ENCODE results near the gene RAB3D.
"Not testable (repeated sequence)": the region's sequence is repeated elsewhere in the genome, so short reads cannot be mapped to it uniquely, and the experiment has no call there.

RAB3D gene

DNA sequence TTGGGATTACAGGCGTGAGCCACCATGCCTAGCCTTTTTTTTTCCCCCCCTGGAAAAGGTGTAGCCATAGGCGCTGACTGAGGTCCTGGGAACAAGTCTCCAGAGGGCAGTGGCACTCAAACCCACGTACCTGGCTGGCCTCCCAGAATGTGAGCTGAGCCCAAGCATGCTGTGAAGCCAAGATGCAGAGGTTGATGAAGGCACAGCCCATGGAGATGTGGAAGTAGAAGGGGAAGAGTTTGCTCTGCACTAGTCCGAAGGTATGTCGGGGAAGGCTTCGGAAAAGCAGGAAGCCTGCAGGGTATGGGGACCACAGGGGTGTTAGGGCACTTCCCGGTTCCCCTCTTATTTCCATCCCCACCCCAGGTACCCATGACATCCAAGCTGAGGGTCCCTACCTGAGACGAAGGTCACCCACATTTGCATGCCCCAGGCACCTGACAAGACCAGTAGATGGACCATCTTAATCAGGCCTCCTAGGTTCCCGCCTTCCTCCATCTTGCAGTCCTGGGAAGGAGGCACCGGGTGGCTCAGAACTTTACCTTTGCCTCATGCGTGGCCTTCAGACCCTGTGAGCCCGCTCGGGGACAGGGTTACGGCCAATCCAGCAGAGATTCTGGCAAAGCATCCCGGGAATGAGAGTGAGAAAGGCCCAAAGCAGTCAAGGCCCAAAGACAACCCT, 5.8 kb upstream of the RAB3D start:
- no peak for DNase-seq (ENCODE audit: extremely low spot score)
- CTCF ChIA-PET: interaction anchor here (0.7 to 1.9 kb wide), 4 partner anchors 33 to 89 kb away, joined by 3 to 7 read pairs (median 4); partner anchors contain the start of gene ODAD3

DNA sequence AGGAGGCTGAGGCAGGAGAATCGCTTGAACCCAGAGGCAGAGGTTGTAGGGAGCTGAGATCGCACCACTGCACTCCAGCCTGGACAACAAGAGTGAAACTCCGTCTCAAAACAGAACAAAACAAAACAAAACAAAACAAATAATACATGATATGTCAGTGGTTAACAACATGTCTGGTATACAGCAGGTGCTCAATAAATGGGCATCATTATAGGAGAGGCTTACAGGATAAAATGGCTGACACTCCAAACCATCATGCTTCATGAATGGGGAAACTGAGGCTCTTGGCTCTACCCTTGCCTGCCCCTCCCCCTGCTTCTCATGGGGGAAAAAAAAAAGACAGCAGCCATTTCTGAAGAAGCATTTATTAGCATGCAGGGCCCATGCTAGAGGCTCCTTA, 3.0 kb upstream of the RAB3D start:
- POLR2A ChIA-PET: interaction anchor here (2.6 kb wide), 1 partner anchor 33 kb away, joined by 16 read pairs; the partner anchor contains the start of gene SWSAP1

More for the DNA sequence above, 5.8 kb upstream of the RAB3D start:
- POLR2A ChIA-PET: interaction anchor here (0.9 to 3.3 kb wide), 5 partner anchors 12 to 51 kb away, joined by 3 to 20 read pairs (median 8); partner anchors contain the start of gene SWSAP1
- TF ChIP-seq ZNF384 (IDR thresholded peaks at IDR 0.05) (no peak), FOXM1 (IDR thresholded peaks at IDR 0.05; ENCODE audit: borderline replicate concordance) (no peak), FOXA1 (IDR thresholded peaks at IDR 0.05) (no peak), ELF4 (IDR thresholded peaks at IDR 0.05) (no peak), NFRKB (IDR thresholded peaks at IDR 0.05) (no peak), HDGF (IDR thresholded peaks at IDR 0.05; ENCODE audit: borderline replicate concordance) (no peak), BHLHE40 (IDR thresholded peaks at IDR 0.05; ENCODE audit: borderline replicate concordance) (no peak), SUZ12 (IDR thresholded peaks at IDR 0.05) (no peak), TARDBP (IDR thresholded peaks at IDR 0.05) (no peak), ARNT (IDR thresholded peaks at IDR 0.05) (no peak)

DNA sequence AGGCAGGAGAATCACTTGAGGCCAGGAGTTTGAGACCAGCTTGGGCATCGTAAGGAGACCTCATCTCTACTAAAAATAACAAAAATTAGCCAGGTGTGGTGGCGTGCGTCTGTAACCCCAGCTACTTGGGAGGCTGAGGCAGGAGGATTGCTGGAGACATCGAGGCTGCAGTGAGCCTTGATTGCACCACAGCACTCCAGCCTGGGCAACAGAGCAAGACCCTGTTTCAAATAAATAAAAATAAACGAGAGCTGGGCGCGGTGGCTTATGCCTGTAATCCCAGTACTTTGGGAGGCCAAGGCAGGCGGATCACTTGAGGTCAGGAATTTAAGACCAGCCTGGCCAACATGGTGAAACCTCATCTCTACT, 626 bp upstream of the RAB3D start:
- CTCF ChIA-PET; DNase-seq (ENCODE audit: extremely low spot score): not testable (repeated sequence)
- POLR2A ChIA-PET: interaction anchor here (1.0 to 1.1 kb wide), 3 partner anchors 35 to 41 kb away, joined by 4 to 6 read pairs (median 5); partner anchors contain the start of gene SWSAP1

More for the DNA sequence above, 3.0 kb upstream of the RAB3D start:
- CTCF ChIA-PET: no interaction called here
- no peak for DNase-seq (ENCODE audit: extremely low spot score)
- no peak for TF ChIP-seq SUZ12 (IDR thresholded peaks at IDR 0.05)

- POLR2A ChIA-PET: interaction anchor here (1.2 to 1.3 kb wide), 2 partner anchors 14 to 42 kb away, joined by 3 to 4 read pairs; no protein-coding TSS in a partner anchor
- TF ChIP-seq ZNF384 (IDR thresholded peaks at IDR 0.05) (no peak), L3MBTL2 (conservative IDR thresholded peaks at IDR 0.05) (no peak), ARNT (IDR thresholded peaks at IDR 0.05) (no peak), FOXM1 (IDR thresholded peaks at IDR 0.05; ENCODE audit: borderline replicate concordance) (no peak)
- CTCF ChIA-PET: no interaction called here
- no peak for DNase-seq (ENCODE audit: extremely low spot score)
These were observed 746 bp downstream of the RAB3D start for GRCh38 chr19:11338569-11339253.

DNA sequence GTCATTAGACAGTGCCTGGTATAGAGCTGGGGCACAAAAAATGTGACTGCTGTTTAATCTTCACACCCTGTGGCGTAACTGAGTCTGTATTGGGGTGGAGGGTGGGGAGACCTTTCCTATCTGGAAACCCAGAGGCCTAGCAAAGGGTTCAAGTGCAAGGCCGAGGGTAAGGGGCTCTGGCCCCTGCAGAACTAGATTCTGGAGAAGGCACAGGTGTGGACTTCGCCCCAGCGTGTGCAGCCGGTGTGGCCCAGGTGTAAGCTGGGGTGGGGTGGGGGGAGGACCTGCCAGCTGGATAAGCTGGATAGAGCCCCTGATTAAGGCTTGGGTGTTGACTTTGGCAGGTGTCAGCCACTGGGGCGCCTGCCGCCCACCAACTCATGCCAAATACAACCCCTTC, 1.3 kb downstream of the RAB3D start:
- CTCF ChIA-PET: no interaction called here
- TF ChIP-seq, protein P1, sequence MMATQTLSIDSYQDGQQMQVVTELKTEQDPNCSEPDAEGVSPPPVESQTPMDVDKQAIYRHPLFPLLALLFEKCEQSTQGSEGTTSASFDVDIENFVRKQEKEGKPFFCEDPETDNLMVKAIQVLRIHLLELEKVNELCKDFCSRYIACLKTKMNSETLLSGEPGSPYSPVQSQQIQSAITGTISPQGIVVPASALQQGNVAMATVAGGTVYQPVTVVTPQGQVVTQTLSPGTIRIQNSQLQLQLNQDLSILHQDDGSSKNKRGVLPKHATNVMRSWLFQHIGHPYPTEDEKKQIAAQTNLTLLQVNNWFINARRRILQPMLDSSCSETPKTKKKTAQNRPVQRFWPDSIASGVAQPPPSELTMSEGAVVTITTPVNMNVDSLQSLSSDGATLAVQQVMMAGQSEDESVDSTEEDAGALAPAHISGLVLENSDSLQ (IDR thresholded peaks at IDR 0.05): no peak
- no peak for TF ChIP-seq HDGF (IDR thresholded peaks at IDR 0.05; ENCODE audit: borderline replicate concordance)
- no peak for TF ChIP-seq ELF4 (IDR thresholded peaks at IDR 0.05)
- TF ChIP-seq FOXK2 (IDR thresholded peaks at IDR 0.05): no peak
- no peak for TF ChIP-seq SP1 (IDR thresholded peaks at IDR 0.05)
- TF ChIP-seq NFRKB (IDR thresholded peaks at IDR 0.05): no peak
- TF ChIP-seq ZNF384 (IDR thresholded peaks at IDR 0.05): no peak
- TF ChIP-seq CTBP1 (IDR thresholded peaks at IDR 0.05; ENCODE audit: borderline replicate concordance): no peak
- no peak for TF ChIP-seq LEF1 (IDR thresholded peaks at IDR 0.05; ENCODE audit: borderline replicate concordance)

DNA sequence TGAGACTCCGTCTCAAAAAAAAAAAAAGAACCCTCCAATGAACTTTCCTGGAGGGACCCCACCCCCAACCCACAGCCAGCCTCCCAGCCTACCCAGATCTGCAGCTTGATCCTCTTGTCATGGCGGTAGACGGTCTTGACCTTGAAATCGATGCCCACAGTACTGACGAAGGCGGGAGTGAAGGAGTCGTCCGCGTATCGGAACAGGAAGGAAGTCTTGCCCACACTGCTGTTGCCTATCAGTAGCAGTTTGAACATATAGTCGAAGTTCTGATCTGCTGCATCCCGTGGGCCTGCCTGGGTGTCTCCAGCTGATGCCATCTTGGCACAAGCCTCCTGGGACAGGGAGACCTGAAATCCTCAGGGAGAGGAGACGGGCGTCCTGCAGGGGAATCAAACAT, 2.4 kb downstream of the RAB3D start:
- DNase-seq (ENCODE audit: extremely low spot score): no peak
- TF ChIP-seq ZNF384 (IDR thresholded peaks at IDR 0.05) (no peak), SP1 (IDR thresholded peaks at IDR 0.05) (no peak), NFRKB (IDR thresholded peaks at IDR 0.05) (no peak), BHLHE40 (IDR thresholded peaks at IDR 0.05; ENCODE audit: borderline replicate concordance) (no peak), TARDBP (IDR thresholded peaks at IDR 0.05) (no peak), ELF4 (IDR thresholded peaks at IDR 0.05) (no peak), CTBP1 (IDR thresholded peaks at IDR 0.05; ENCODE audit: borderline replicate concordance) (no peak), FOXM1 (IDR thresholded peaks at IDR 0.05; ENCODE audit: borderline replicate concordance) (no peak), HDGF (IDR thresholded peaks at IDR 0.05; ENCODE audit: borderline replicate concordance) (no peak), FOXK2 (IDR thresholded peaks at IDR 0.05) (no peak), ARNT (IDR thresholded peaks at IDR 0.05) (no peak), L3MBTL2 (conservative IDR thresholded peaks at IDR 0.05) (no peak), SUZ12 (IDR thresholded peaks at IDR 0.05) (no peak), FOXA1 (IDR thresholded peaks at IDR 0.05) (no peak), LEF1 (IDR thresholded peaks at IDR 0.05; ENCODE audit: borderline replicate concordance) (no peak)
- TF ChIP-seq, protein P1 (IDR thresholded peaks at IDR 0.05): no peak
- ChIA-PET CTCF (no interaction called here), POLR2A (no interaction called here)

More for the DNA sequence above, 1.3 kb downstream of the RAB3D start:
- DNase-seq (ENCODE audit: extremely low spot score): no peak
- POLR2A ChIA-PET: interaction anchor here (1.2 kb wide), 1 partner anchor 43 kb away, joined by 3 read pairs; no protein-coding TSS in a partner anchor

DNA sequence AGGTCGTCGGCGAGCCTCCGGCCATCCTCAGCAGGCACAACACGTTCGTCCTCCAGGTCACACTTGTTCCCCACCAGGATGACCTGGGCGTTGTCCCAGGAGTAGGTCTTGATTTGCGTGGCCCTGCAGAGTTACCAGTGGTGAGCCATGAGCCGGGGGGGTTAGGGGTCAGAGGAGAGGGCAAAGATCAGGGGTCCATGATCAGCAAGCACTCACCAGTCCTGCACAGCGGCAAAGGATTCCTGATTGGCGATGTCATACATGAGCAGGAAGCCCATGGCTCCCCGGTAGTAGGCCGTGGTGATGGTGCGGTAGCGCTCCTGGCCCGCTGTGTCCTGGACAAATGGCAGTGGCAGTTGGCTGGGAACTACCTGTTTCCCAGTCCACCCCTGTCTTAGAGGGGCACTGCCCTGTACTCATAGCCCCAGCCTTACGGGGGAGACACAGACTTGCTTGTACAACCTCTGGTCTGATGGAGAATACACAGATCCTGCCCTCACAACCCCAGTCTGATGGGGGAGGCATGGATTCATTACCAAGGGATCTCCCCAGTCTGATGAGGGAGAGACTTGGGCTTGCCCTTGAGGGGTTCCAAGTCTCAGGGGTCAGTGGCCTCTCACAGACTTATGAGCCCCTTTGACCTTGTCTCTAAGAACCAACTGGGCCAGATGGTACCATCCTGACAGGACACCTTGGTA, 3.9 kb downstream of the RAB3D start:
- no peak for DNase-seq (ENCODE audit: extremely low spot score)
- ChIA-PET CTCF (no interaction called here), POLR2A (no interaction called here)
- TF ChIP-seq HDGF (IDR thresholded peaks at IDR 0.05; ENCODE audit: borderline replicate concordance) (no peak), SP1 (IDR thresholded peaks at IDR 0.05) (no peak), SUZ12 (IDR thresholded peaks at IDR 0.05) (no peak), NFRKB (IDR thresholded peaks at IDR 0.05) (no peak), FOXM1 (IDR thresholded peaks at IDR 0.05; ENCODE audit: borderline replicate concordance) (no peak), L3MBTL2 (conservative IDR thresholded peaks at IDR 0.05) (no peak)

GRCh38 chr19:11333838-11334237, 5.6 kb downstream of the RAB3D start:
- DNase-seq (ENCODE audit: extremely low spot score); POLR2A ChIA-PET: not testable (repeated sequence)
- CTCF ChIA-PET: interaction anchor here (0.7 kb wide), 1 partner anchor 37 kb away, joined by 3 read pairs; no protein-coding TSS in a partner anchor

Data from HEK293T (cell line).